ENCODE measurements around the gene TARDBP. TPM values are rescaled to one million over a fixed set of nuclear protein-coding genes. Genes with fewer than 3 reads are reported as not detected.

Gene TARDBP
- total RNA-seq, 1 experiment from 2014 or later: 155 TPM

DNA sequence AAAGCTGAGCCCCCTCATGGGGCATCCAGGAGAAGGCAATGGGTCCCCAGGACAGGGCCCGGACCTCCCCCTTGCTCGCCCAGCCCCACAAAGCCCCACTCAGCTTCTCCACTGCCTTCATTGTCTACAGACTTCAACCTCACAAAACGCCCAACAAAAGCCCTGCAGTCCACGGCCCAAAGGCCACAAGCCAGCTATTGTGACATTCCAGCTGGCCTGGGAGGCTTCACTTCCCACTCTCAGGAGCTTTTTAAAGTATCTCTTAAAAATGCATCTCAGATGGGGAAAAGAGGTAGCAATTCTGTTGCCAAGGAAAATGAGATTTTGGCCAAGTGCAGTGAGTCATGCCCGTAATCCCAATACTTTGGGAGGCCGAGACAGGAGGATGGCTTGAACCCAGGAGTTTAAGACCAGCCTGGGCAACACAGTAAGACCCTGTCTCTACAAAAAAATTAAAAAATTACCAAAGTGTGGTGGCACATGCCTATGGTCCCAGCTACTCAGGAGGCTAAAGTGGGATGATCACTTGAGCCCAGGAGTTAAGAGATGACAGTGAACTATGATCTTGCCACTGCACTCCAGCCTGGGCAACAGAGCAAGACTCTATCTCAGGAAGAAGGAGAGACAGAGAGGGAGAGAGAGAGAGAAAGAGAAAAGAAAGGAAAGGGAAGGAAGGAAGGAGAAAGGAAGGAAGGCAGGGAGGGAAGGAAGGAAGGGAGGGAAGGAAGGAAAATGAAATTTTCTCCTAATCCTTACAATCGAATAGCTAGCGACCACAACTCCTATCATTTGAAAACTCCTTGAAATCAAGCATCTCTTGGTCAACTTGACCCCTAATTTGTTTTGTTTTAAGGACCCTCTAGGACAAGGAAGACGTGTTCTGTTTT is 31.4 kb upstream of the TARDBP start (continued):
- TF ChIP-seq, protein P1, sequence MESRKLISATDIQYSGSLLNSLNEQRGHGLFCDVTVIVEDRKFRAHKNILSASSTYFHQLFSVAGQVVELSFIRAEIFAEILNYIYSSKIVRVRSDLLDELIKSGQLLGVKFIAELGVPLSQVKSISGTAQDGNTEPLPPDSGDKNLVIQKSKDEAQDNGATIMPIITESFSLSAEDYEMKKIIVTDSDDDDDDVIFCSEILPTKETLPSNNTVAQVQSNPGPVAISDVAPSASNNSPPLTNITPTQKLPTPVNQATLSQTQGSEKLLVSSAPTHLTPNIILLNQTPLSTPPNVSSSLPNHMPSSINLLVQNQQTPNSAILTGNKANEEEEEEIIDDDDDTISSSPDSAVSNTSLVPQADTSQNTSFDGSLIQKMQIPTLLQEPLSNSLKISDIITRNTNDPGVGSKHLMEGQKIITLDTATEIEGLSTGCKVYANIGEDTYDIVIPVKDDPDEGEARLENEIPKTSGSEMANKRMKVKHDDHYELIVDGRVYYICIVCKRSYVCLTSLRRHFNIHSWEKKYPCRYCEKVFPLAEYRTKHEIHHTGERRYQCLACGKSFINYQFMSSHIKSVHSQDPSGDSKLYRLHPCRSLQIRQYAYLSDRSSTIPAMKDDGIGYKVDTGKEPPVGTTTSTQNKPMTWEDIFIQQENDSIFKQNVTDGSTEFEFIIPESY (IDR thresholded peaks at IDR 0.05; ENCODE audit: extremely low read depth, insufficient replicate concordance, low read length): no peak
- TF ChIP-seq SP1 (IDR thresholded peaks at IDR 0.05; ENCODE audit: low read depth) (no peak), FOSL1 (IDR thresholded peaks at IDR 0.05; ENCODE audit: low read depth) (no peak), ZFX (IDR thresholded peaks at IDR 0.05) (no peak), SRF (IDR thresholded peaks at IDR 0.05; ENCODE audit: low read depth) (no peak), ELF1 (IDR thresholded peaks at IDR 0.05; ENCODE audit: borderline replicate concordance, low read depth) (no peak), SIN3A (IDR thresholded peaks at IDR 0.05; ENCODE audit: low read depth) (no peak), EZH2 (IDR thresholded peaks at IDR 0.05) (no peak), TCF7L2 (IDR thresholded peaks at IDR 0.05; ENCODE audit: borderline replicate concordance, extremely low read depth, insufficient read depth, insufficient read length) (no peak), CEBPB (IDR thresholded peaks at IDR 0.05; ENCODE audit: low read depth) (no peak)
- TF ChIP-seq, protein P2, sequence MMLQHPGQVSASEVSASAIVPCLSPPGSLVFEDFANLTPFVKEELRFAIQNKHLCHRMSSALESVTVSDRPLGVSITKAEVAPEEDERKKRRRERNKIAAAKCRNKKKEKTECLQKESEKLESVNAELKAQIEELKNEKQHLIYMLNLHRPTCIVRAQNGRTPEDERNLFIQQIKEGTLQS (IDR thresholded peaks at IDR 0.05): no peak
- TF ChIP-seq, protein P3, sequence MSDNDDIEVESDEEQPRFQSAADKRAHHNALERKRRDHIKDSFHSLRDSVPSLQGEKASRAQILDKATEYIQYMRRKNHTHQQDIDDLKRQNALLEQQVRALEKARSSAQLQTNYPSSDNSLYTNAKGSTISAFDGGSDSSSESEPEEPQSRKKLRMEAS (IDR thresholded peaks at IDR 0.05): no peak

DNA sequence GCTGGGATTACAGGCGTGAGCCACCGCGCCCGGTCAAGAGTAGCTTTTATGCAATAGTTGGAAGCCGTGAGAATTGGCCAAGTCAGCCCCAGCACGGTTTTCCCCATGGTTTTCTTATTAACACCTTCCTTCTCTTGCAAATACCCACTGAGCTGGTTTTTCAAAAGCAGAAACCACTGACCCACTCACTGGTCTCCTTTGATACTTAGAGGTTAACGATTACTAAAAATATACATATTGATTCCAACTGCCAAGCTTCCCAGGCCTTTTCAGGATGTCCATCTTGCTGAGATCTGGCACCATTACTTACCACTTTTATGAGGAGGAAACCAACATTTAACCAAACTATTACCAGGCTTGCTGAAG is 25.9 kb upstream of the TARDBP start:
- Histone ChIP-seq H3K4me2 (ENCODE audit: low read length) (no peak overlapping the region), H3K9ac (ENCODE audit: low read length) (no peak overlapping the region), H3K4me1 (ENCODE audit: control insufficient read depth in 1 of 2, insufficient read depth in 2 of 2, low read length in 2 of 2) (peaks cover 4 to 16% of the 10 kb centered on the region in 2 experiments; a peak in 2 of 4 replicates), H2AFZ (ENCODE audit: low read depth, low read length, poor library complexity, severe bottlenecking) (no peak overlapping the region), H3K9me2 (ENCODE audit: insufficient read depth) (no peaks in the 10 kb centered on the region), H3K79me2 (ENCODE audit: insufficient read depth, low read length) (no peaks in the 10 kb centered on the region), H4K20me1 (ENCODE audit: insufficient read depth) (no peaks in the 10 kb centered on the region), H3K36me3 (ENCODE audit: control insufficient read depth in 1 of 2, insufficient read depth in 2 of 2, low read length in 2 of 2) (no peaks in the 10 kb centered on the region), H3K27me3 (ENCODE audit: insufficient read depth, low read length) (no peaks in the 10 kb centered on the region), H3K9me3 (ENCODE audit: control insufficient read depth in 1 of 2, insufficient read depth in 1 of 2, low read depth in 1 of 2, low read length in 2 of 2) (no peaks in the 10 kb centered on the region), H3K4me3 (replicated peaks in 1 of 2; ENCODE audit: low read depth in 1 of 2, low read length in 2 of 2) (no peak overlapping the region), H3K27ac (ENCODE audit: low read depth, low read length) (no peak overlapping the region)
- POLR2A ChIA-PET: no interaction called here
- no TSS peak for BruUV-seq (replicated peaks)
- ATAC-seq (no peak), DNase-seq (ENCODE audit: low read depth, low spot score) (no peak)
- RAD21 ChIA-PET (ENCODE audit: low non-redundant PET in 1 of 2, low total read pairs in 2 of 2, uncharacterized antibody in 2 of 2, unreplicated experiment in 2 of 2): no interaction called here
- intact Hi-C loops (cut with micrococcal nuclease): no loop called here
- CTCF ChIA-PET: no interaction called here
- TF ChIP-seq ZNF274 (IDR thresholded peaks at IDR 0.05; ENCODE audit: low read depth, low read length): no peak
- no peak for TF ChIP-seq EZH2phosphoT487 (IDR thresholded peaks at IDR 0.05; ENCODE audit: borderline replicate concordance)
- TF ChIP-seq SRF (IDR thresholded peaks at IDR 0.05; ENCODE audit: low read depth): no peak
- no peak for TF ChIP-seq EZH2 (IDR thresholded peaks at IDR 0.05)
- TF ChIP-seq SP1 (IDR thresholded peaks at IDR 0.05; ENCODE audit: low read depth): no peak
- TF ChIP-seq, protein P3 (IDR thresholded peaks at IDR 0.05): no peak
- TF ChIP-seq JUND (IDR thresholded peaks at IDR 0.05): no peak
- no peak for TF ChIP-seq SIN3A (IDR thresholded peaks at IDR 0.05; ENCODE audit: low read depth)
- no peak for TF ChIP-seq CEBPB (IDR thresholded peaks at IDR 0.05; ENCODE audit: low read depth)
- no peak for TF ChIP-seq FOSL1 (IDR thresholded peaks at IDR 0.05; ENCODE audit: low read depth)
- TF ChIP-seq, protein P1 (IDR thresholded peaks at IDR 0.05; ENCODE audit: extremely low read depth, insufficient replicate concordance, low read length): no peak
- TF ChIP-seq RAD21 (IDR thresholded peaks at IDR 0.05; ENCODE audit: low read depth): no peak

All from HCT116 (cell line).